Left ventricle myocardium inferior (tissue), 1 donor: ENCODE results near the gene ZSWIM3. TPM values are rescaled to one million over a fixed set of nuclear protein-coding genes. Genes with fewer than 3 reads are reported as not detected.

Experiments
- DNase-seq: peaks from one replicate; pipeline ENCODE4 v3.0.0-alpha.2; 2020
- H3K27ac ChIP-seq: fragments of 200-600 bp; replicated peaks from 2 replicates; pipeline ENCODE4 v1.8.0; 2021
- H3K27me3 ChIP-seq: fragments of 200-600 bp; 2 replicates; pipeline ENCODE4 v1.8.0; 2021; ENCODE audit warnings: low read depth
- H3K36me3 ChIP-seq: fragments of 200-600 bp; 2 replicates; pipeline ENCODE4 v1.8.0; 2021
- H3K4me1 ChIP-seq: fragments of 200-600 bp; 2 replicates; pipeline ENCODE4 v1.8.0; 2021
- H3K4me3 ChIP-seq: fragments of 200-600 bp; 2 replicates; pipeline ENCODE4 v1.8.0; 2021; ENCODE audit warnings: mild to moderate bottlenecking, moderate library complexity
- H3K9me3 ChIP-seq: fragments of 200-600 bp; replicated peaks from 2 replicates; pipeline ENCODE4 v1.8.0; 2021
- CTCF ChIP-seq: fragments of 200-600 bp; IDR thresholded peaks from 2 replicates; pipeline ENCODE4 v1.8.0; 2021; ENCODE audit warnings: antibody characterized with exemption, mild to moderate bottlenecking, borderline replicate concordance
- intact Hi-C: fragments of 100-400 bp; cut with micrococcal nuclease; formaldehyde crosslinking; loops from one replicate; pipeline ENCODE4 v1.11.0; 2022
- total RNA-seq: library from RNA; stranded (reverse); fragmentation: NEBNext Ultra II Directional; extraction: Animal tissue kit (Norgen Biotek cat#: 25700); gene quantifications from one replicate; pipeline ENCODE4 v1.2.1, GENCODE V29; 2021
- donor health status: DM: no; HTN: yes; CAD: no; lungs with severe emphysema.

The ZSWIM3 gene
- total RNA-seq, 1 donor from 2014 or later, result 2.0 TPM

GRCh38 chr20:45890077-45890984, 32.9 kb downstream of the ZSWIM3 start:
- Histone ChIP-seq H3K27ac (peak overlapping the region; percentile 94), H3K9me3 (no peaks in the 10 kb centered on the region), H3K27me3 (no peaks in the 10 kb centered on the region), H3K4me3 (peak overlapping the region; percentile 83), H3K36me3 (peaks cover 54% of the 10 kb centered on the region), H3K4me1 (peaks cover 51% of the 10 kb centered on the region)
- peak; percentile 77 for TF ChIP-seq CTCF
- DNase-seq, result peak; percentile 85
- intact Hi-C loops, result loop anchor here (5.0 kb wide), 1 partner anchor 42 kb away; the partner anchor contains the start of gene PCIF1

GRCh38 chr20:45890985-45891983, 33.9 kb downstream of the ZSWIM3 start, which contains the start of the genes CTSA and NEURL2:
TSS of gene CTSA (plus strand) at chr20:45891335. CDS start at chr20:45891569, 234 bp downstream.
TSS of gene NEURL2 (minus strand) at chr20:45891208. CDS start at chr20:45890991, 217 bp downstream.
- peaks cover 57% of the 10 kb centered on the region for H3K36me3 ChIP-seq
- H3K27ac ChIP-seq, result peak within 1 kb of the TSS; percentile 94
- no peaks in the 10 kb centered on the region for H3K27me3 ChIP-seq
- H3K4me3 ChIP-seq, result peak within 1 kb of the TSS; percentile 83
- H3K4me1 ChIP-seq, result peaks cover 50% of the 10 kb centered on the region
- intact Hi-C loops, result loop anchor here (5.0 kb wide), 1 partner anchor 41 kb away; the partner anchor contains the start of gene PCIF1
- no peaks in the 10 kb centered on the region for H3K9me3 ChIP-seq
- peak; percentile 96 for DNase-seq
- TF ChIP-seq CTCF, result no peak

- H3K9me3 ChIP-seq, result no peaks in the 10 kb centered on the region
- H3K27me3 ChIP-seq, result no peaks in the 10 kb centered on the region
- no peak for DNase-seq
- H3K4me1 ChIP-seq, result peaks cover 50% of the 10 kb centered on the region
- intact Hi-C loops, result loop anchor here (5.0 kb wide), 1 partner anchor 40 kb away; the partner anchor contains the start of gene PCIF1
- H3K27ac ChIP-seq, result peak overlapping the region; percentile 94
- H3K4me3 ChIP-seq, result peak overlapping the region; percentile 83
- TF ChIP-seq CTCF, result peak; percentile 7
- H3K36me3 ChIP-seq, result peaks cover 57% of the 10 kb centered on the region
Measured at GRCh38 chr20:45892049-45892825, 34.8 kb downstream of the ZSWIM3 start.

- intact Hi-C loops, result loop anchor here (5.0 kb wide), 1 partner anchor 39 kb away; the partner anchor contains the start of gene PCIF1
- TF ChIP-seq CTCF, result no peak
- Histone ChIP-seq H3K4me1 (peaks cover 50% of the 10 kb centered on the region), H3K36me3 (peaks cover 62% of the 10 kb centered on the region), H3K27ac (no peak overlapping the region), H3K4me3 (peak overlapping the region; percentile 83), H3K27me3 (no peaks in the 10 kb centered on the region), H3K9me3 (no peaks in the 10 kb centered on the region)
- no peak for DNase-seq
Measured at GRCh38 chr20:45892828-45893500, 35.5 kb downstream of the ZSWIM3 start.
